Measurements from ENCODE around the gene CD2AP.

- TF ChIP-seq, protein P1, sequence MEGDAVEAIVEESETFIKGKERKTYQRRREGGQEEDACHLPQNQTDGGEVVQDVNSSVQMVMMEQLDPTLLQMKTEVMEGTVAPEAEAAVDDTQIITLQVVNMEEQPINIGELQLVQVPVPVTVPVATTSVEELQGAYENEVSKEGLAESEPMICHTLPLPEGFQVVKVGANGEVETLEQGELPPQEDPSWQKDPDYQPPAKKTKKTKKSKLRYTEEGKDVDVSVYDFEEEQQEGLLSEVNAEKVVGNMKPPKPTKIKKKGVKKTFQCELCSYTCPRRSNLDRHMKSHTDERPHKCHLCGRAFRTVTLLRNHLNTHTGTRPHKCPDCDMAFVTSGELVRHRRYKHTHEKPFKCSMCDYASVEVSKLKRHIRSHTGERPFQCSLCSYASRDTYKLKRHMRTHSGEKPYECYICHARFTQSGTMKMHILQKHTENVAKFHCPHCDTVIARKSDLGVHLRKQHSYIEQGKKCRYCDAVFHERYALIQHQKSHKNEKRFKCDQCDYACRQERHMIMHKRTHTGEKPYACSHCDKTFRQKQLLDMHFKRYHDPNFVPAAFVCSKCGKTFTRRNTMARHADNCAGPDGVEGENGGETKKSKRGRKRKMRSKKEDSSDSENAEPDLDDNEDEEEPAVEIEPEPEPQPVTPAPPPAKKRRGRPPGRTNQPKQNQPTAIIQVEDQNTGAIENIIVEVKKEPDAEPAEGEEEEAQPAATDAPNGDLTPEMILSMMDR (IDR thresholded peaks at IDR 0.05) = no peak
- TF ChIP-seq EP300 (IDR thresholded peaks at IDR 0.05) (no peak), POLR2A (IDR thresholded peaks at IDR 0.05) (no peak)
Measured at GRCh38 chr6:47661960-47662359, 184.4 kb downstream of the CD2AP start.

All from gastroesophageal sphincter (tissue), 3 donors.